Heart right ventricle (tissue), 16 donors: ENCODE data around the gene DDX4. TPM values are rescaled to one million over a fixed set of nuclear protein-coding genes. Genes with fewer than 3 reads are reported as not detected.

Experiments
- ATAC-seq, 8 donors: fragments of 200-7000 bp; cut with Tn5 transposase; one replicate each; pipeline ENCODE4 v1.9.1; 2020; ENCODE audit warnings: mild to moderate bottlenecking in 8 of 8, moderate library complexity in 8 of 8, moderate number of reproducible peaks in 1 of 8
- DNase-seq, 2 donors: peaks; one replicate each; pipeline ENCODE4 v3.0.0-alpha.2; 2020
- H3K27ac ChIP-seq, 10 donors: fragments of 200-600 bp; sonication (generic) in 2 of 10; one replicate each; pipeline versions ENCODE4 v1.5.0 to v1.8.0; 2020 to 2022; ENCODE audit warnings: mild to moderate bottlenecking in 3 of 10
- H3K27me3 ChIP-seq, 7 donors: fragments of 200-600 bp; one replicate each; pipeline ENCODE4 v1.8.0; 2021 to 2022; ENCODE audit warnings: mild to moderate bottlenecking in 2 of 7
- H3K36me3 ChIP-seq, 9 donors: fragments of 200-600 bp; sonication (generic) in 1 of 9; one replicate each; pipeline versions ENCODE4 v1.5.0 to v1.8.0; 2020 to 2022; ENCODE audit warnings: mild to moderate bottlenecking in 2 of 9
- H3K4me1 ChIP-seq, 9 donors: fragments of 200-600 bp; sonication (generic) in 1 of 9; one replicate each; pipeline versions ENCODE4 v1.5.0 to v1.8.0; 2020 to 2022; ENCODE audit warnings: mild to moderate bottlenecking in 4 of 9
- H3K4me3 ChIP-seq, 10 donors: fragments of 200-600 bp; sonication (generic) in 2 of 10; one replicate each; pipeline versions ENCODE4 v1.5.0 to v1.8.0; 2020 to 2022; ENCODE audit warnings: mild to moderate bottlenecking in 7 of 10, moderate library complexity in 2 of 10
- H3K9me3 ChIP-seq, 11 donors: fragments of 200-600 bp in 10 of 11; sonication (generic) in 2 of 11; one replicate each; pipeline versions ENCODE4 v1.5.0 to v1.8.0; 2013 to 2022; ENCODE audit warnings: mild to moderate bottlenecking in 2 of 11, control low read depth in 1 of 11, moderate library complexity in 1 of 11
- CTCF ChIP-seq, 9 donors: fragments of 200-600 bp; sonication (generic) in 2 of 9; IDR thresholded peaks; one replicate each; pipeline versions ENCODE4 v1.5.0 to v1.8.0; 2021 to 2022; ENCODE audit warnings: antibody characterized with exemption in 9 of 9, mild to moderate bottlenecking in 5 of 9, moderate library complexity in 1 of 9
- WGBS, 2 donors: extraction: QIAGEN DNeasy Blood & Tissue Kit; methylation state at CpG; one replicate each; pipeline ENCODE4 v1.1.7; 2013; ENCODE audit warnings: inconsistent platforms in 1 of 2; 5-methylcytosine and 5-hydroxymethylcytosine counted together
- intact Hi-C, 10 donors: fragments of 100-400 bp; cut with DNase I; formaldehyde crosslinking; loops; one replicate each; pipeline versions ENCODE4 v1.11.1 to v1.14.2; 2022
- polyA plus RNA-seq, 2 donors: library from polyadenylated mRNA; stranded (reverse); fragments of 200-250 nt; gene quantifications; one replicate each; pipeline ENCODE4 v1.2.3, GENCODE V29; 2013
- total RNA-seq, 10 donors: library from RNA; stranded (reverse); fragmentation: NEBNext Ultra II Directional in 3 of 10; extraction: Animal tissue kit (Norgen Biotek cat#: 25700) in 3 of 10; gene quantifications; one replicate each; pipeline versions ENCODE4 v1.2.1 to v1.2.4, GENCODE V29; 2021 to 2023
- donor health status: Arrhythmogenic right ventricular cardiomyopathy.
- donor health status: ischemic (EF 13 %, LVEDD 7.1; RV severe dilation, severe dysfunction).
- donor health status: healthy with polysubstance abuse.
- donor health status: DM: no; HTN: yes; CAD: no.
- donor health status: DM: no; HTN: no; CAD: no.
- donor health status: ischemic (EF 25% LVEDD 6.9; RV normal size, moderate dysfunction).
- donor health status: ischemic (EF 25% LVEDD 5.7; RV mildly dilated, moderate dysfunction).
- donor health status: healthy.
- donor health status: DM: yes; HTN: yes; CAD: no.
- donor health status: Ischemic cardiomyopathy.
- donor health status: ischemic (EF 35%, LVEDD 5.7; RV mildly dilated, moderate dysfunction).
- donor health status: nonischemic (EF 11% LVEDD 7.7; RV severe dilation, severe dysfunction).
- donor health status: DM: yes; HTN: yes; CAD: no.
- donor health status: PGD.
- donor health status: ischemic (EF 29% LVEDD 5.4; RV normal size, mild dysfunction).
- donor health status: nonischemic (EF 23%, LVEDD 6.1; RV moderate dilation, normal function).

Gene DDX4
- total and polyA plus RNA-seq, 12 donors = not detected

- no peak for TF ChIP-seq CTCF (IDR thresholded peaks at IDR 0.05)
- H3K9me3 ChIP-seq = no peaks in the 10 kb centered on the region
- no peaks in the 10 kb centered on the region for H3K36me3 ChIP-seq
- intact Hi-C loops = no loop called here
- no peak overlapping the region for H3K27ac ChIP-seq
- 88 to 91% methylated on average over 2 of the region's 2 CpGs for WGBS, 2 donors
- DNase-seq = no peak
- H3K4me3 ChIP-seq = no peak overlapping the region
- H3K4me1 ChIP-seq = peaks cover 0 to 34% (median 7%) of the 10 kb centered on the region in 9 donors
- no peaks in the 10 kb centered on the region for H3K27me3 ChIP-seq
- ATAC-seq = no peak
Observed at GRCh38 chr5:55851675-55851979, 113.8 kb downstream of the DDX4 start.

- H3K9me3 ChIP-seq = no peaks in the 10 kb centered on the region
- no peaks in the 10 kb centered on the region for H3K27me3 ChIP-seq
- no peak overlapping the region for H3K4me3 ChIP-seq
- intact Hi-C loops = no loop called here
- peaks cover 0 to 41% (median 7%) of the 10 kb centered on the region in 9 donors for H3K4me1 ChIP-seq
- TF ChIP-seq CTCF (IDR thresholded peaks at IDR 0.05) = no peak
- DNase-seq = no peak
- no peak for ATAC-seq
- 79 to 82% methylated on average over 3 of the region's 3 CpGs for WGBS, 2 donors
- H3K36me3 ChIP-seq = no peaks in the 10 kb centered on the region
- peak overlapping the region in 2 of 10 donors; percentile 46 to 68 for H3K27ac ChIP-seq
Observed at GRCh38 chr5:55852503-55852902, 114.6 kb downstream of the DDX4 start.

- H3K27me3 ChIP-seq = no peaks in the 10 kb centered on the region
- no peaks in the 10 kb centered on the region for H3K9me3 ChIP-seq
- peaks cover 0 to 41% (median 7%) of the 10 kb centered on the region in 9 donors for H3K4me1 ChIP-seq
- TF ChIP-seq CTCF (IDR thresholded peaks at IDR 0.05) = no peak
- no peak overlapping the region for H3K4me3 ChIP-seq
- peak in 4 of 8 donors; percentile 45 to 74 (median 64) for ATAC-seq
- 59 to 62% methylated on average over 3 of the region's 3 CpGs for WGBS, 2 donors
- intact Hi-C loops = no loop called here
- DNase-seq = no peak
- H3K27ac ChIP-seq = peak overlapping the region in 3 of 10 donors; percentile 25 to 68 (median 46)
- no peaks in the 10 kb centered on the region for H3K36me3 ChIP-seq
Observed at GRCh38 chr5:55853041-55853670, 115.3 kb downstream of the DDX4 start.

DNA sequence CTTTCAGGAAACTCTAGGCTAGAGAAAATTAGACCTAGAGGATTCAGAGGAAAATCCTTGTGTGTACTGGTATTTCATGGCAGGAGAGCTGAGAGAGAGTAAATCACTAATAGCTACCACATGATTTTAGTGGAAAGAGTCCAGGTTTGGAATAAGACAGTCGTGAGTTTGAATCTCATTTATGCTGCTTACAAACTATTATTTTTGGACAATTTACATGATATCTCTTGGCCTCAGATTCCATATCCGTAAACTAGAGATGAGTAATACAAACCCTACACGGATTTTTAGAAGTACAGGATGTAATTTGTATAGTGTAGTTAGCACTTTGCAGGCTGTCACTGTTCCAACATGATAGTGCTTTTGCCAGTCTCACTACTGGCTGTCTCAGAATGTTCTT lies 116.0 kb downstream of the DDX4 start:
- H3K27me3 ChIP-seq = no peaks in the 10 kb centered on the region
- H3K4me1 ChIP-seq = peaks cover 0 to 41% (median 7%) of the 10 kb centered on the region in 9 donors
- intact Hi-C loops = no loop called here
- H3K27ac ChIP-seq = peak overlapping the region in 1 of 10 donors; percentile 46
- peak in 2 of 8 donors; percentile 43 to 46 for ATAC-seq
- no peaks in the 10 kb centered on the region for H3K9me3 ChIP-seq
- H3K4me3 ChIP-seq = no peak overlapping the region
- DNase-seq = no peak
- no peaks in the 10 kb centered on the region for H3K36me3 ChIP-seq
- WGBS, 2 donors = 11 to 32% methylated on average over 3 of the region's 3 CpGs
- TF ChIP-seq CTCF (IDR thresholded peaks at IDR 0.05) = no peak
